ENCODE data around the gene ADGRV1. TPM values are rescaled to one million over a fixed set of nuclear protein-coding genes. Genes with fewer than 3 reads are reported as not detected.

Gene ADGRV1
- total RNA-seq, 4 donors from 2014 or later = 2.5 to 7.5 (median 4.5) TPM

DNA sequence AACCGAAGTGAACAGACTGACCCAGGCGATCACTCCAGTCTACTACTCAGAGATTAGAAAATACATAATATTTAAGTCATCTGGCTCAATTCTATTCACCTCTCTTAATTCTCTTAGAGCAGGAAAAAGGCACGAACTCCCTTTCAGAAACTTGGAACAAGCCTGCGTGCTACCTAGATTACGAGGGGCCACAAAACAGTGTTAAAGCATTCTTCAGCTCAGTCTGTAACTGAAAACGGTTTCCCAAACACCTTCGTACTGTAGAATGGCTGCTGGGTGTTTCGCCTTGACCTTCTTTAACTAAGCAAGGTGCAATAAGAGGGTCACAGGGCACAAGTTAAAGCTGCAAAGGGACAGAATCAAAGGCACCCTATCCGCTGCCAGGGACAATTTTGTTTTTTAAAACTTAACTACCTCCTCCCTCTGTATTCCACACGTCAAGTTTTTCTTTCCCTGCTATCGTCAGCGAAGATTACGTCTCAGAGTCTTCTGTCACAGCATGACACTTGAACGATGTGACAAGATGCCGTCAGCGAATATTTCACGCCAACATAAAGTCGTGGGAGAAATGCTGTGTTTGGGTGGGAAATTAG lies 29.9 kb upstream of the ADGRV1 start:
- Histone ChIP-seq H3K27me3 (peaks cover 7% of the 10 kb centered on the region), H3K36me3 (peaks cover 12% of the 10 kb centered on the region), H3K27ac (peak overlapping the region; percentile 88), H3K9me3 (no peaks in the 10 kb centered on the region), H3K4me1 (peaks cover 38% of the 10 kb centered on the region), H3K4me3 (peak overlapping the region; percentile 75)
- TF ChIP-seq POLR2AphosphoS5 (IDR thresholded peaks at IDR 0.05) (no peak), POLR2A (IDR thresholded peaks at IDR 0.05) (no peak), EP300 (IDR thresholded peaks at IDR 0.05) (no peak)
- TF ChIP-seq, protein P1, sequence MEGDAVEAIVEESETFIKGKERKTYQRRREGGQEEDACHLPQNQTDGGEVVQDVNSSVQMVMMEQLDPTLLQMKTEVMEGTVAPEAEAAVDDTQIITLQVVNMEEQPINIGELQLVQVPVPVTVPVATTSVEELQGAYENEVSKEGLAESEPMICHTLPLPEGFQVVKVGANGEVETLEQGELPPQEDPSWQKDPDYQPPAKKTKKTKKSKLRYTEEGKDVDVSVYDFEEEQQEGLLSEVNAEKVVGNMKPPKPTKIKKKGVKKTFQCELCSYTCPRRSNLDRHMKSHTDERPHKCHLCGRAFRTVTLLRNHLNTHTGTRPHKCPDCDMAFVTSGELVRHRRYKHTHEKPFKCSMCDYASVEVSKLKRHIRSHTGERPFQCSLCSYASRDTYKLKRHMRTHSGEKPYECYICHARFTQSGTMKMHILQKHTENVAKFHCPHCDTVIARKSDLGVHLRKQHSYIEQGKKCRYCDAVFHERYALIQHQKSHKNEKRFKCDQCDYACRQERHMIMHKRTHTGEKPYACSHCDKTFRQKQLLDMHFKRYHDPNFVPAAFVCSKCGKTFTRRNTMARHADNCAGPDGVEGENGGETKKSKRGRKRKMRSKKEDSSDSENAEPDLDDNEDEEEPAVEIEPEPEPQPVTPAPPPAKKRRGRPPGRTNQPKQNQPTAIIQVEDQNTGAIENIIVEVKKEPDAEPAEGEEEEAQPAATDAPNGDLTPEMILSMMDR (IDR thresholded peaks at IDR 0.05) = no peak
- DNase-seq (ENCODE audit: low spot score in 2 of 2) = no peak
- WGBS = 2% methylated on average over 18 of the region's 18 CpGs

DNA sequence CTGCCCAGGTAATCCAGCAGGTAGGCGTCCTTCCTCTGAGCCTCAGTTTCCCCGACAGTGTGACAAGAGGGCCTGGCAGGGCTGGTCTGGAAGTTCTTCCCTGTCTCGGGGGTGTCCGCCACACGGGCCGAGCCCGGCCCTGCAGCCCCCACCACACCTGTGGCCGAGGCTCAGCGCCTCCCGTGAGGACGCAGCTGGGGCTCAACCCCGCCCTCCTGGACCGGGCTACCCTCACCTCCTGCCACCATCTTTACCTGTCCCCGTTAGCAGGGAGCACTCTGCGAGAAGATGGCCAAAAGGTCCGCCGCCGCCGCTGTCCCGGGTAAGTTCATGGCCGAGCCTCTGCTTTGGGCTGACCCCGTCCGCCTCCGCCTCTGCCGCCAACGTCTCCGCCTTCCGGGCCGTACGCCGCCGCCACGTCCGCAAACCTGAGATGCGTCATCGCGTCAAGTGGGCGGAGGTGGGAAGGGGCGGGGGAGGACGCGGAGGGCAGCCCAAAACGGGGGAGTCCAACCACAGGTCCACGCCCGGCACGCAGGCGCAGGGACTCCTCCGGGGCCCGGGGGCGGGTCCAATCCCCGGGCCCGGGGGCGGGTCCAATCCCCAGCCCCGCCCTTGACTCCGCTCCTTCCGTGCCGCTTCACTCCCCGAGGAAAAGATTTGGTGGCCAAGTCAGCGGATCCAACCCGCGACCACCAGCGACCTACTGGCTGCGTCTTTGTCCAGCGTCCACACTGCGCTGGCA lies 29.2 kb upstream of the ADGRV1 start, which contains the start of gene LYSMD3:
TSS of gene LYSMD3 (minus strand) at position 391 of the 745 bp plus-strand sequence. CDS start 4,295 bp downstream, outside the sequence.
- H3K36me3 ChIP-seq = peaks cover 7% of the 10 kb centered on the region
- H3K4me1 ChIP-seq = peaks cover 38% of the 10 kb centered on the region
- WGBS = 0% methylated on average over 7 of the region's 64 CpGs
- TF ChIP-seq, protein P1 (IDR thresholded peaks at IDR 0.05) = no peak
- peak; percentile 31 to 86 for TF ChIP-seq POLR2A (IDR thresholded peaks at IDR 0.05)
- TF ChIP-seq POLR2AphosphoS5 (IDR thresholded peaks at IDR 0.05) = peak; percentile 28 to 92 (median 71)
- H3K27me3 ChIP-seq = peaks cover 7% of the 10 kb centered on the region
- peak within 1 kb of the TSS; percentile 75 for H3K4me3 ChIP-seq
- peak; percentile 99 for DNase-seq (ENCODE audit: low spot score in 2 of 2)
- peak within 1 kb of the TSS; percentile 88 for H3K27ac ChIP-seq
- H3K9me3 ChIP-seq = no peaks in the 10 kb centered on the region

DNA sequence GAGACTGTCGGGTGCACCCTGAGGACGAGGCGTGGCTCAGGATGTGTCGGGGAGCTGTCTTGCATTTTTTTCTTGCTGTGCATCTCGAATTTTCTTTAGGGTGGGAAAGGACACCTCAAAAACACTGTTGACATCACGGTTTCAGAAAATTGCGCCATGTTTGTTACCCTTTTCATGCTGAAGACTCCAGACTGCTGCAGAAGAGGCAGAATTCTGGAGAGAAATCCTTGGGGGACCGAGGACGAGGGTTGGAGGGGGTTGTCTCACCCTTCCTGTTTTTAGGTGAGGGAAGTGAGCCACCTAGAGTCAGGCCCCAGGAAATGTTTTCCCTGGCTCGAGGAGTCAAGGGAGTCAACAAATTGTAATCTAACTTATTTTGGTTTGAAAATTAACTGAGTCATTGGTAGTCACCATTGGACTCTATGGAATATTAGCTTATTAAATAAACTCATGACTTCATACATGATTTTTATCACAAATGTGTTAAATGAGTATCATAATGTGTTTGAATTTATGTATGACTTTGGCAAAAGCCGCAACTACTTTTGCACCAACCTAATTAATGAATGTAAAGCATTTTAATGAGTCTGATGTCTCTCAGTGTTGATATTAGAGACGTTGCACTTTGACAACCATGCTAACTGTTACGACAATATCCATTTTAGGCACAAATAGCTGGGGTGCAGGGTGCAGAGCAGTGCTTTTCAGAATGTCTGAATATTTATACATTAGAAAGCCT lies 28.5 kb upstream of the ADGRV1 start:
- peak in 1 of 2 donors; percentile 71 for DNase-seq (ENCODE audit: low spot score in 2 of 2)
- Histone ChIP-seq H3K36me3 (no peaks in the 10 kb centered on the region), H3K4me1 (peaks cover 38% of the 10 kb centered on the region), H3K9me3 (no peaks in the 10 kb centered on the region), H3K4me3 (peak overlapping the region; percentile 75), H3K27me3 (peaks cover 7% of the 10 kb centered on the region), H3K27ac (peak overlapping the region; percentile 88)
- no peak for TF ChIP-seq EP300 (IDR thresholded peaks at IDR 0.05)
- TF ChIP-seq, protein P1 (IDR thresholded peaks at IDR 0.05) = peak; percentile 19 to 57
- WGBS = 4% methylated on average over 13 of the region's 13 CpGs

DNA sequence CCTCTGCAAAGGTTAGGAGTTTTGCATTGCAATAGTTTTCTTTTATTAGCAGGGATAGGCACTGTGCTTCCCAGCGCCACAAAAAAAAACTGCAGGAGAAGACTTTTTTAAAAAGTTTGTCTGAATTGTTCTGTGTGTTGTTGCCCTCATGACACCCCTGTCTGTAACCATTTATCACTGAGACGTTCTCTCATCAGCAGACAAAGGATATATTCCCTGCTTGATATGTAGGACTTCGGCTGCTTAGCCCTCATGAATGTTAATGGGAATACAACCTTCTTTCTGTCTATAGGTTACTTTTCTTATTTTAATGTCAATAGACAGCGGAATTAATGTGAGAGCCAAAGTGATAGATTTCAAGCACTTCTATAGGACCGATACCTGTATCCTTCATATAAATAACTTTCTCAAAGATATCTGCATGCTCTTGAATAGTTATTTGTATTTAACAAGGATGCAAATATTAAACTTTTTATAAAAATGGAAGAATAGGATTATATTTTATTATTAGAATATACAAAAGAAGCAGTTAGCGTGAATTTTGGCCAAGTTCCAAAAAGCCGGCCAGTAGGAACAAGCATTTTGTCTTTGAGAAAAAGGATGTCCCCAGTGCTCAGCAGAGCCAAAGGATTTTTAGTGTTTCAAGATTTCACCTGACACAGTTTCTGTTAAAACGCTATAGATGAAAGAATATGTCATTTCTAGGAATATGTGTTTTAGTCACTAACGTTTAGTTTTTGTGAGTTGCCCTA lies 27.7 kb upstream of the ADGRV1 start:
- Histone ChIP-seq H3K4me3 (no peak overlapping the region), H3K9me3 (no peaks in the 10 kb centered on the region), H3K27me3 (peaks cover 11% of the 10 kb centered on the region), H3K27ac (no peak overlapping the region), H3K36me3 (no peaks in the 10 kb centered on the region), H3K4me1 (peaks cover 38% of the 10 kb centered on the region)
- DNase-seq (ENCODE audit: low spot score in 2 of 2) = no peak
- WGBS = 47% methylated on average over 9 of the region's 9 CpGs
- TF ChIP-seq EP300 (IDR thresholded peaks at IDR 0.05) (no peak), POLR2A (IDR thresholded peaks at IDR 0.05) (no peak), POLR2AphosphoS5 (IDR thresholded peaks at IDR 0.05) (no peak)
- TF ChIP-seq, protein P1 (IDR thresholded peaks at IDR 0.05) = no peak
